ENCODE measurements around the gene DCST2. TPM values are rescaled to one million over a fixed set of nuclear protein-coding genes. Genes with fewer than 3 reads are reported as not detected.
A peak's percentile ranks its signal among the peaks of the same experiment; 100 is the strongest.

Gene DCST2
- total and polyA plus RNA-seq, 9 of the 15 experiments (the other 6 are each of a cell fraction or from before 2014, with no cell fraction given) = 0.09 to 0.49 (median 0.11) TPM; not detected in 3

DNA sequence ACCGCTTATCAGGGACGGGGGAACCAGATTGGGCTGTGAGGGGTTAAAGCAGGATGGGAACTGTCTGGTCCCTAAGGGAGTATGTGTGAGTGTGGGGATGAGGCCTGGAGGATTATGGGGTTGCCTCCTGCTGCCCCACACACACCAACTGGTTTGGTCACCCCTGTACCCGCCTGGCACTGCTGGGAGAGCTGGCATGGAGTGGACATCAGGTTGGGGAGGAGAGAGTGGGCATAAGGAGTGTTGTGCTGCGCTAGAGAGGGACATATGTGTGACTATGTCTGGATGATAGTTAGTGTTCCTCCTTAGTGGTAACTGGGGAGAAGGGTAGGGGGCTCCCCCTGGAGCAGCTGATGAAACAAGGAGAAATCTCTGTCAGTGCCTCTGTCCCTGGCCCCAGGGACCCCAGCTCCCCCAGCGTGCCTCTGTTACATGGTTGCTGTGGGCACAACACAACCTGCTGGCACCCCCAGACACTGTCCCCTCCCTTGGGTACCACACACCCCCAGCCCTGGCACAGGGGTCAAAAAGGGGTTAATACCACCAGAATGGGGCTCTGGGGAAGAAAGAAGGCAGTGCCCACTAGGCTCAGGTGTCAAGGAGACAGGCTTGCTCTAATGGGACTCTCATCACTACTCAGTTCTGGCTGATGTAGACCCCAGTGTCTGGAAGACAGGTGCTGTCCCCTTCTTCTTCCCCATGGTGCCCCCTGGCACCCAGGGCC, 29.1 kb downstream of the DCST2 start (continued):
- TF ChIP-seq, protein P1, sequence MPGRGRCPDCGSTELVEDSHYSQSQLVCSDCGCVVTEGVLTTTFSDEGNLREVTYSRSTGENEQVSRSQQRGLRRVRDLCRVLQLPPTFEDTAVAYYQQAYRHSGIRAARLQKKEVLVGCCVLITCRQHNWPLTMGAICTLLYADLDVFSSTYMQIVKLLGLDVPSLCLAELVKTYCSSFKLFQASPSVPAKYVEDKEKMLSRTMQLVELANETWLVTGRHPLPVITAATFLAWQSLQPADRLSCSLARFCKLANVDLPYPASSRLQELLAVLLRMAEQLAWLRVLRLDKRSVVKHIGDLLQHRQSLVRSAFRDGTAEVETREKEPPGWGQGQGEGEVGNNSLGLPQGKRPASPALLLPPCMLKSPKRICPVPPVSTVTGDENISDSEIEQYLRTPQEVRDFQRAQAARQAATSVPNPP (IDR thresholded peaks at IDR 0.05; ENCODE audit: borderline replicate concordance, insufficient read depth, insufficient read length) = no peak
- TF ChIP-seq ZNF239 (CRISPR knock-in tag; IDR thresholded peaks at IDR 0.05) (no peak), POLR3A (IDR thresholded peaks at IDR 0.05; ENCODE audit: borderline replicate concordance, extremely low read depth, insufficient read depth, insufficient read length) (no peak), ELF2 (CRISPR knock-in tag; IDR thresholded peaks at IDR 0.05) (no peak), RBM14 (IDR thresholded peaks at IDR 0.05; ENCODE audit: borderline replicate concordance, insufficient read depth, low read depth, low read length) (no peak), ZNF778 (CRISPR knock-in tag; IDR thresholded peaks at IDR 0.05) (no peak), GABPA (tag; conservative IDR thresholded peaks at IDR 0.05; ENCODE audit: low read depth) (peak; percentile 67), TCF7L2 (IDR thresholded peaks at IDR 0.05; ENCODE audit: low read depth, low read length) (no peak), NFATC3 (IDR thresholded peaks at IDR 0.05) (no peak), GABPB1 (CRISPR knock-in tag; IDR thresholded peaks at IDR 0.05) (no peak), FUS (optimal IDR thresholded peaks at IDR 0.05; ENCODE audit: low read depth, low read length) (no peak), PPARD (CRISPR knock-in tag; IDR thresholded peaks at IDR 0.05) (no peak), ZNF24 (IDR thresholded peaks at IDR 0.05) (no peak), PTRF (tag; IDR thresholded peaks at IDR 0.05) (no peak), JUN (IDR thresholded peaks at IDR 0.05; ENCODE audit: borderline replicate concordance, low read depth, low read length) (no peak), JUN (CRISPR knock-in tag; IDR thresholded peaks at IDR 0.05; ENCODE audit: borderline replicate concordance) (no peak), CREB1 (IDR thresholded peaks at IDR 0.05) (no peak), CREB1 (CRISPR knock-in tag; IDR thresholded peaks at IDR 0.05) (no peak)
- TF ChIP-seq, protein P2, sequence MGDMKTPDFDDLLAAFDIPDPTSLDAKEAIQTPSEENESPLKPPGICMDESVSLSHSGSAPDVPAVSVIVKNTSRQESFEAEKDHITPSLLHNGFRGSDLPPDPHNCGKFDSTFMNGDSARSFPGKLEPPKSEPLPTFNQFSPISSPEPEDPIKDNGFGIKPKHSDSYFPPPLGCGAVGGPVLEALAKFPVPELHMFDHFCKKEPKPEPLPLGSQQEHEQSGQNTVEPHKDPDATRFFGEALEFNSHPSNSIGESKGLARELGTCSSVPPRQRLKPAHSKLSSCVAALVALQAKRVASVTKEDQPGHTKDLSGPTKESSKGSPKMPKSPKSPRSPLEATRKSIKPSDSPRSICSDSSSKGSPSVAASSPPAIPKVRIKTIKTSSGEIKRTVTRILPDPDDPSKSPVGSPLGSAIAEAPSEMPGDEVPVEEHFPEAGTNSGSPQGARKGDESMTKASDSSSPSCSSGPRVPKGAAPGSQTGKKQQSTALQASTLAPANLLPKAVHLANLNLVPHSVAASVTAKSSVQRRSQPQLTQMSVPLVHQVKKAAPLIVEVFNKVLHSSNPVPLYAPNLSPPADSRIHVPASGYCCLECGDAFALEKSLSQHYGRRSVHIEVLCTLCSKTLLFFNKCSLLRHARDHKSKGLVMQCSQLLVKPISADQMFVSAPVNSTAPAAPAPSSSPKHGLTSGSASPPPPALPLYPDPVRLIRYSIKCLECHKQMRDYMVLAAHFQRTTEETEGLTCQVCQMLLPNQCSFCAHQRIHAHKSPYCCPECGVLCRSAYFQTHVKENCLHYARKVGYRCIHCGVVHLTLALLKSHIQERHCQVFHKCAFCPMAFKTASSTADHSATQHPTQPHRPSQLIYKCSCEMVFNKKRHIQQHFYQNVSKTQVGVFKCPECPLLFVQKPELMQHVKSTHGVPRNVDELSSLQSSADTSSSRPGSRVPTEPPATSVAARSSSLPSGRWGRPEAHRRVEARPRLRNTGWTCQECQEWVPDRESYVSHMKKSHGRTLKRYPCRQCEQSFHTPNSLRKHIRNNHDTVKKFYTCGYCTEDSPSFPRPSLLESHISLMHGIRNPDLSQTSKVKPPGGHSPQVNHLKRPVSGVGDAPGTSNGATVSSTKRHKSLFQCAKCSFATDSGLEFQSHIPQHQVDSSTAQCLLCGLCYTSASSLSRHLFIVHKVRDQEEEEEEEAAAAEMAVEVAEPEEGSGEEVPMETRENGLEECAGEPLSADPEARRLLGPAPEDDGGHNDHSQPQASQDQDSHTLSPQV (IDR thresholded peaks at IDR 0.05) = 0 out of 2 replicates have a peak, but pooled peaks have one; percentile 31
- TF ChIP-seq, protein P3, sequence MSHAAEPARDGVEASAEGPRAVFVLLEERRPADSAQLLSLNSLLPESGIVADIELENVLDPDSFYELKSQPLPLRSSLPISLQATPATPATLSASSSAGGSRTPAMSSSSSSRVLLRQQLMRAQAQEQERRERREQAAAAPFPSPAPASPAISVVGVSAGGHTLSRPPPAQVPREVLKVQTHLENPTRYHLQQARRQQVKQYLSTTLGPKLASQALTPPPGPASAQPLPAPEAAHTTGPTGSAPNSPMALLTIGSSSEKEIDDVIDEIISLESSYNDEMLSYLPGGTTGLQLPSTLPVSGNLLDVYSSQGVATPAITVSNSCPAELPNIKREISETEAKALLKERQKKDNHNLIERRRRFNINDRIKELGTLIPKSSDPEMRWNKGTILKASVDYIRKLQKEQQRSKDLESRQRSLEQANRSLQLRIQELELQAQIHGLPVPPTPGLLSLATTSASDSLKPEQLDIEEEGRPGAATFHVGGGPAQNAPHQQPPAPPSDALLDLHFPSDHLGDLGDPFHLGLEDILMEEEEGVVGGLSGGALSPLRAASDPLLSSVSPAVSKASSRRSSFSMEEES (CRISPR knock-in tag; IDR thresholded peaks at IDR 0.05) = no peak
- TF ChIP-seq, protein P4, sequence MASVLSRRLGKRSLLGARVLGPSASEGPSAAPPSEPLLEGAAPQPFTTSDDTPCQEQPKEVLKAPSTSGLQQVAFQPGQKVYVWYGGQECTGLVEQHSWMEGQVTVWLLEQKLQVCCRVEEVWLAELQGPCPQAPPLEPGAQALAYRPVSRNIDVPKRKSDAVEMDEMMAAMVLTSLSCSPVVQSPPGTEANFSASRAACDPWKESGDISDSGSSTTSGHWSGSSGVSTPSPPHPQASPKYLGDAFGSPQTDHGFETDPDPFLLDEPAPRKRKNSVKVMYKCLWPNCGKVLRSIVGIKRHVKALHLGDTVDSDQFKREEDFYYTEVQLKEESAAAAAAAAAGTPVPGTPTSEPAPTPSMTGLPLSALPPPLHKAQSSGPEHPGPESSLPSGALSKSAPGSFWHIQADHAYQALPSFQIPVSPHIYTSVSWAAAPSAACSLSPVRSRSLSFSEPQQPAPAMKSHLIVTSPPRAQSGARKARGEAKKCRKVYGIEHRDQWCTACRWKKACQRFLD (CRISPR knock-in tag; IDR thresholded peaks at IDR 0.05) = 0 out of 2 replicates have a peak, but pooled peaks have one; percentile 10

Measured in K562 (cell line).